Sigmoid colon (tissue), 4 donors: ENCODE data around the gene FCHSD2.

Experiments
- POLR2AphosphoS5 ChIP-seq, 4 donors: sonication (generic); formaldehyde crosslinking; IDR thresholded peaks; one replicate each; pipeline ENCODE4 v1.6.1; 2017; ENCODE audit warnings: antibody characterized with exemption in 4 of 4
- TF ChIP-seq, protein P1 (sequence below), 4 experiments: fragments of 450-650 bp in 3 of 4; fragments of 200-600 bp in 1 of 4; IDR thresholded peaks; one replicate each; pipeline ENCODE4 v1.5.1; 2016 to 2019; ENCODE audit warnings: antibody characterized with exemption in 4 of 4, mild to moderate bottlenecking in 3 of 4, moderate library complexity in 2 of 4

DNA sequence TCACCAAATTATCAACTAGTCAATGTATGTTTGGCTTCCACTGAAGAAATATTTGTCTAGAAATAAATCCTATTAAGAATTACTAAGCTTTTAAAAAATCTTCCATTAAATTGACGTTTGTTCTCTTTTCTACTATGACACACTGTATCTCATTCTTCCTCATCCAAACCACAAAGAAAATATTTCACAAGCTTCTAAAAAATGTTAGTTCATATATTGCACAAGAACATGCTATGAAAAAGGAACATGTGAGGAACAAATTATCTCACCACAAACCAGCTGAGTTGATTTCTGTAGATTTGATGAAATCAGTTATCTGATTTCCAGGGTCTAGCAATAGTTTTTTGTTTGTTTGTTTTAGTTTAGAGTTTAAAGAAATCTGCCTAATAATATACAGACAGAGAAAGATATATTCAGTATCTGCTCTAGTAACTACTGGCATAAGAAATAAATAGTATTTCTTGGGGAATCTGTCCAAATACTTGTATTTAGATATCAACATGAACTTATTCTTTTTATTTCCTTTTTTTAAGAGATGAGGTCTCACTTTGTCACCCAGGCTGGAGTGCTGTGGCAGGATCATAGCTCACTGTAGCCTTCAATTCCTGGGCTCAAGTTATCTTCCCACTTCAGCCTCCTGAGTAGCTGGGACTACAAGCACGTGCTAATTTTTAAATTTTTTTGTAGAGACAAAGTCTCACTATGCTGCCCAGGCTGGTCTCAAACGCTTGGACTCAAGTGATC lies 166.2 kb downstream of the FCHSD2 start:
- peak in 2 of 4 donors; percentile 32 to 68 for TF ChIP-seq POLR2AphosphoS5 (IDR thresholded peaks at IDR 0.05)
- TF ChIP-seq, protein P1, sequence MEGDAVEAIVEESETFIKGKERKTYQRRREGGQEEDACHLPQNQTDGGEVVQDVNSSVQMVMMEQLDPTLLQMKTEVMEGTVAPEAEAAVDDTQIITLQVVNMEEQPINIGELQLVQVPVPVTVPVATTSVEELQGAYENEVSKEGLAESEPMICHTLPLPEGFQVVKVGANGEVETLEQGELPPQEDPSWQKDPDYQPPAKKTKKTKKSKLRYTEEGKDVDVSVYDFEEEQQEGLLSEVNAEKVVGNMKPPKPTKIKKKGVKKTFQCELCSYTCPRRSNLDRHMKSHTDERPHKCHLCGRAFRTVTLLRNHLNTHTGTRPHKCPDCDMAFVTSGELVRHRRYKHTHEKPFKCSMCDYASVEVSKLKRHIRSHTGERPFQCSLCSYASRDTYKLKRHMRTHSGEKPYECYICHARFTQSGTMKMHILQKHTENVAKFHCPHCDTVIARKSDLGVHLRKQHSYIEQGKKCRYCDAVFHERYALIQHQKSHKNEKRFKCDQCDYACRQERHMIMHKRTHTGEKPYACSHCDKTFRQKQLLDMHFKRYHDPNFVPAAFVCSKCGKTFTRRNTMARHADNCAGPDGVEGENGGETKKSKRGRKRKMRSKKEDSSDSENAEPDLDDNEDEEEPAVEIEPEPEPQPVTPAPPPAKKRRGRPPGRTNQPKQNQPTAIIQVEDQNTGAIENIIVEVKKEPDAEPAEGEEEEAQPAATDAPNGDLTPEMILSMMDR (IDR thresholded peaks at IDR 0.05), result no peak
